NB4 (cell line): Measurements from ENCODE around the gene GNA12.

Experiments
- CTCF ChIP-seq: IDR thresholded peaks from one replicate; pipeline ENCODE4 v1.5.1; 2012; ENCODE audit warnings: low read depth, low read length
- POLR2A ChIP-seq: IDR thresholded peaks from 2 replicates; pipeline ENCODE4 v1.6.1; 2011; ENCODE audit warnings: mild to moderate bottlenecking; ENCODE audit not compliant: insufficient read length; ENCODE audit errors: extremely low read depth

GRCh38 chr7:2708547-2709310, 135.4 kb downstream of the GNA12 start:
- TF ChIP-seq CTCF (no peak), POLR2A (no peak)
